GM19372 (cell line): ENCODE data around the gene NUP188.
"Not testable (repeated sequence)": the region's sequence is repeated elsewhere in the genome, so short reads cannot be mapped to it uniquely, and the experiment has no call there.

Source experiments
- ATAC-seq: cut with Tn5 transposase; IDR thresholded peaks from one replicate; pipeline ENCODE4 v1.9.1; 2021; ENCODE audit warnings: mild to moderate bottlenecking, low read depth, moderate library complexity; ENCODE audit not compliant: unreplicated experiment

Gene NUP188

DNA sequence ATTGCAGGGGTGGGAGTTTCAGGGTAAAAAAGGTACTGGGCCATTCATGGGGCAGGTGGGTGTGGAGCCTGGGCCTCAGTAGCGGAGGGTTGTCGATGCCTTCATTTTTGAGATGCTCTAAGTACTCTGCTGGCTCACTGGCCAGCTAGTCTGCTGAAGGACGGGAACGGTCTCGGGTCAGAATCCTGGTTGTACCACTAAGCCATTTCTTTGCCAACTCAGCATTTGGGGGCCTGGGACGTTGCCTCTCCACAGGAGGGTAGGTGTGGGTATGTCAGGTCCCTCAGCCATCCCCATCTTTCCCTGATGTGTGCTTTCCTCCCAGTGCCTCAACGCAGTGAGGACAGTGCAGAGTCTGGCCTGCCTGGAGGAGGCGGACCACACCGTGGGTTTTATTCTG lies 55.5 kb downstream of the NUP188 start:
- no peak for ATAC-seq

DNA sequence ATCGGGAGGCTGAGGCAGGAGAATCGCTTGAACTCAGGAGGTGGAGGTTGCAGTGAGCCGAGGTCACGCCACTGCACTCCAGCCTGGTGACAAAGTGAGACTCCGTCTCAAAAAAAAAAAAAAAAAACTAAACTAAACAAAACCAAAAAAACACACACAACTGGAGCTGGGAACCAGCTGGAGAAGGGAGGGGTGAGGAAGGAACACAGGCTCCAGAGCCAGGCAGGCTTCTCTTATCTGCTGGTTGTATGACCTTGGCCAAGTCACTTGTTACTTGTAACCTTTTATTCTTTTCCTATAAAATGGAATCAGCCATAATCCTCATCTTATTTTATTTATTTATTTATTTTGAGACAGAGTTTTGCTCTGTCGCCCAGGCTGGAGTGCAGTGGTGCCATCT lies 56.7 kb downstream of the NUP188 start:
- not testable (repeated sequence) for ATAC-seq

DNA sequence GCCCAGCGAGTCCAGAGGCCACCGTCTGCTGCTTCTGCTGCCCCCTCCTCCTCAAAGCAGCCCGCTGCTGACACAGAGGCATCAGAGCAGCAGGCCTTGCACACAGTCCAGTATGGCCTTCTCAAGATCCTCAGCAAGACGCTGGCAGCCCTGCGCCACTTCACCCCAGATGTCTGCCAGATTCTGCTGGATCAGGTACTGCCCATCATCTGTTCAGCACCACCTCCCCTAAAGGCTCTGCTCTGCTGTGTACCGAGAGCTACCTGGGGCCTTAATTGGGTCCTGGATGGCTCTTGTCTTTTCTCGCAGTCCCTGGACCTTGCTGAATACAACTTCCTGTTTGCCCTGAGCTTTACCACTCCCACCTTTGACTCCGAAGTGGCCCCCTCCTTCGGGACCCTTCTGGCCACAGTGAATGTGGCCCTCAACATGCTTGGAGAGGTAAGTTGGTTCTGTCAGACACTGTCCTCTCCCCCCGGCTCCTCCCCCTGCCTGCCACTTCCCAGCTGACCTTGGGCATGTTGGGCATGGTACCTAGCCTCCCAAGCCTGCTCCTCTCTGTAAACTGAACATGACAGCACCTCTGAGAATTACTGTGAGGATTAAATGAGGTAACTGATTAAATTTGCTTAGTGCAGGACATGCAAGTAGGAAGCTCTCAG lies 58.0 kb downstream of the NUP188 start:
- no peak for ATAC-seq

DNA sequence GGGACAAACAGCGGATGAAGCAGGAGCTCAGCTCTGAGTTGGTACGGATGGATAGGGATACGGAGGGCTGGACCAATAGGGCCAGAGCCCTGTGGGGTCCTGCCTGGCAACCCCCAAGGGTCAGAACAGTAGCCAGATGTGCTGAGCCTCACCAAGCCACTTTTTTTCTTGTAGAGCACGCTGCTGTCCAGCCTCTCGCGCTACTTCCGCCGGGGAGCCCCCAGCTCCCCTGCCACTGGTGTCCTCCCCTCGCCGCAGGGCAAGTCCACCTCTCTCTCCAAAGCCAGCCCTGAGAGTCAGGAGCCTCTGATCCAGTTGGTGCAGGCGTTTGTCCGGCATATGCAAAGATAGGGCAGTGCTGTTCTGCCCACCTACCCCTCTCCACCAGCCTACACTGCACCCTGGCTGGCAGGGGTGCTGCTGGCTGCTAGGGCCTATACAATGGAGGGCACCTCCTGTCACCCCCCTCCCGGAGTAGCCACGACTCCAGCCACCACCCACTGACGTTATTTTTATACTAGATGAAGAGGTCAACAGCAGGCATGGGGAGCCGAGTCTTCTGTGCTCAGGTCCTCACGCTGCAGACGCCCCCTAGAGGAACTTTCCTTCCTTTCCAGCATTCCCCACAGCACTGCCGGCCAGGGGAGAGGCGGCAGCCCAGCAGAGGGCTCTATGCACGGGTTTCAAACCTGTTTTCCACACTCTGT lies 59.0 kb downstream of the NUP188 start:
- ATAC-seq, result no peak

DNA sequence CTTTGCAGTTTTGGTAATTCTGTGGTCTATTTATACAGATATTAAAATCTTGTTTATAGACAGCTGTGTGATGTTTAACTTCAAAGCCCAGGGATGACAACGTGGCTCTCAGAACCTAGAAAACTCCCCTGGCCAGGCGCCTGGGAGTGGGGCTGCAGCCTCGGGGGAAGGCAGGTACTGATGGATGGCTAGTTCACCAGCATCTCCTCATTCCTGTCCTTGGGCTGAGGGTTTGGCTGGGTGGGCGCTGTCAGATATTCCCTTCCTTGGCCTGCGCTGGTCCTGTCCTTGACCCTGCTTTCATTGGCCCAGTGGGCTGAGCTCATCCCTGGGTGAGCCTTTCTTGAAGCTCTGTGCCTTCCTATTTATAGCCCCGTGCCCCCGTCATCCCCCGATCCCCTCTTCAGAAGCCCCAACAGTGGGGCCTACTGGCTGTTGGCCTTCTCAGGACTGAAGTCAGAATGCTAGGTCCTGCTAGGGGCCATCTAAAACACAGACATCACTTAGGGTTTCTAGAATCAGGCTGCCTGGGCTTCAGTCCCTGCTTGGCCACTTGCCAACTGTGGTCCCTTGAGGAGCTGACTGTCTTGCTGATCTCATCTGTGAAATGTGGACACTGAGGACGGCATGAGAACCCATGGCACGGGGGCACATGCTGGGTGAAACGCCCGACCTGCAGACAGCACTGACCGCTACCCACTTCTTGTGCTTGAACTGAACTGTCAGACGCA lies 59.7 kb downstream of the NUP188 start:
- ATAC-seq, result no peak

DNA sequence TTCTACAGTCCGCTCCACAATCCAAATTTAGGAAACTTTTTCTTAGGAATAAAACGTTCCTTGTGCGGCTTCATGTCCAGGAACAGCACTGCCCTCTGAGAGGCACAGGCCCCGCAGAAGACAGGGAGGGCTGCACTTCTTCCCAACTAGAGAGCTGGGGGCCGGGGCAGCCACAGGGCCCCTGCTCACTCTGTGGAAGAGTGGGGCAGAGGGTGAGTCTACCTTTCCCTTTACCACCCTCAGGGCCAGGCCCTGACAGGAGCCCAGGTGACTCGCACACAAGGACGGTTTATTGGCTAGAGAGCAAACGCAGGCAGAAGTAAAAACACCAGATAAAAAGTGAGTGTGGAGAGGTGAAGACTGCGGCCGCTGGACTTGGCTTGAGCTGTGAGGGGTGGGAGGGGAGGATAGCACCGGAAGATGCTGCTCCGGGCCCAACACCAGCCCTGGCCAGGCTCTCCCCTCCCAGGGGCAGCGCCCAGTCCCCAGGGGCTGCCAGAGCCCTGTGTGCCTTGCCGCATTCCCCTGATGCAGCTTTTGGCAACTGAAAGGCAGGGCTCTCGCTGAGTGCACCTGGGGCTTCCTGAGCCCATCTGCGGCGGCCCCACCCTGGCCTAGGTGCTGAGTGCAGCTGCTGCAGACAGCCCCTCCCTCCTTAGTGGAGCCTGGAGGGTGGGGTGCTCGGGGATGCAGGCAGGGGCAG lies 60.4 kb downstream of the NUP188 start:
- no peak for ATAC-seq

DNA sequence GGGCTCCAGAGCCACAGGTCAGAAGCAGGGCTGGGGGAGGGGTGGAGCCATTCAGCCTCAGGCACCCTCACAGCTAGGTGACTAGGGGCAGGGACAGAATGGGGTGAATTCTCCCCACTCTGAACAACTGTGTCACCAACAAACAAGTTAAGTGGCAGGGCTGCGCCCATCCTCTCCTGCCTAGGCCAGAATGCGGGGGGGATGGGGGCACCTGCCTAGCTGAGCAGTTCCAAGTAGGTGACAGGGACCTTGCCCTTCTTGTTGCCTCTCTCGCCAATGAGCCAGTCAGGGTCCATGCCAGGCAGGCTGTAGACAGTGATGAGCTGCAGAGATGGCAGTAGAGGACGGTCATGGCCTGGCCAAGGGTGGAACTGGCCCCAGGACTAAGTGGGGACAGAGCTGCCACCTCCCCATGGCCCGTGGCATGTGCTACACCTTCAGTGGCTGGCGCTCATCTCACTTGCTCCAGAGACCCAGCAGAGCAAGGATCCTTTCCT lies 61.0 kb downstream of the NUP188 start:
- ATAC-seq, result no peak

DNA sequence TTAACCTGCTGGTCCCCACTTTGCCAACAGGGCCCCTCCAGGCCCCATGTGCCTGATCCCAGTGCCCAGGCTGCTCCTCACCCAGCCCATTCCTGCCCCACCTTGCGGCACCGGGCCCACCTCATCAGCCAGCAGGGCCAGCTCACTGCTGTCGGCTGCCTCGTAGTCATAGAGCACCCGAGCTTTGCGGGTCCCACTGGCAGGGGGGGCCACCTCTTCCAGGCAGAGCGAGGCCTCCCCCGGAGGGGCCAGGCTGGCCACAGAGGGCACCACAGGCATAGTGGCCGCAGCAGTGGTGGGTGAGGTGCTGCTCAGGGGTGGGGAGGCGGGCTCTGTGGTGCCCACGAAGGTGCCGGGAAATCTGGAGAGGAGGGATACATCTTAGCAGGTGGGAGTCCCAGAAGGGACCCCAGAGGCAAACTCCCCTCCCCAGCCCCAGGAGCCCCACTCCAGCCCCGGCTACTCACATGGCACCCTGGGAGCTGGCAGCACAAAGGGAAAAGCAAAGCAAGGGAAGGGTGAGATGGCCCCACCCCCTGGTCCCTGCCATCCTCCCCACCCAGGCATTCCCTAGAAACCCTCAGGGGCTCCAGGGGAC lies 61.6 kb downstream of the NUP188 start:
- ATAC-seq, result no peak

DNA sequence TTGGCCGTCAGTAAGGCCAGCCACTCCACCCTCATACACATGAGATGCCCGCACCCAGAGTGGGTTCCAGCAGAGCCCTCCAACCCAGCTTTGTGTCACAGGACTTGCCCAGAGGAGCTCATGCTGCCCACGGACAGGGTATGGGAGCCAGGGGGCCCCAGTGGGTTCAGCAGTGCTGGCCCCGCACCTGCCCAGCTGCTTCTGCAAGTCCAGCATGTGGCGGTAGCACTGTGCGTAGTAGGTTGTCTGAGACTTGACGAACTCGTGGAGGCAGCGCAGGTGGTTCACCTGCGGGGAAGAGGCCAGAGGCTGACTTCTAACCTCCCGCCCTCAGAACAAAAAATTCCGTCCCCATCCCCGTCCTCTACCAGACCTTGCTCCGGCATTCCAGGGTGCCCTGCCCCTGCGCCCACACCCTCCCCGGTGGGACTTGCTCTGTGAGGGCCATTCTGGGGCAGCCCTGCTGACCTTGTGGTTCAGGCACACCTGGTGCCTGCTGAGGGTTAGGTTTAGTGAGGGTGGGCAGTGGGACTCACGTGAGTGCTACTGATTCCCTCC lies 62.2 kb downstream of the NUP188 start:
- no peak for ATAC-seq

DNA sequence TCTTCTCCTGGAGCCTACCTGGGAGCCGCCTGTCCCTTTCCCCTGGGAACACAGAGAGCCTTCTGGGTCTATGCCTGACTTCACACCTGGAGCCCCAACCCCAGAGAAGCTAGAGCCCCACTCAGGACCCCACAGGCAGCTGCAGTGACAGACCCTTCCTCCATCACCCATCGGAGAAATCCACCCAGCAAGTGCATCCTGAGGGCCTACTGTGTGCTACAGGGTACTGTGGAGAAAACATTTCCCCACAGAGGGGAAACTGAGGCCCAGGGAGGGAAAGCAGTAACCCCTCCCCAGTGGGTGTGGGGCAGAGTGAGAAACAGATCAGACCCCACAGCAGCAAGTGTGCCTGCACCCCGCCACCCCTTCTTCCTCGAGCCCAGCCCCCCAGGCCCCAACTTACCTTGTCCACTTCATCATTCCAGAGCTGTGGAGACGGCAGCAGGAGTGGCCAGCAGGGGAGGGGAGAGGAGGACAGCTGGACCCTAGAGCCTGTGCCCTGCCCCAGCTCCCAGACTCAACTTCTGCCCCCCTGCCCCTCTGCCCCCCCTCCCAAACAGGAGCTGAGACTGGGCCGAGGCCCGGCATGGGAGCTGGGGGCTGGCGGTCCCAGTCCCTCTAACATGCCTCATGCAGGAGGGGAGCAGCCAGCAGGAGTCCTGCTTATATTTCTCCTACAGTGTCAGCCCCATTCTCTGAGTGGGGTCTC lies 62.9 kb downstream of the NUP188 start:
- ATAC-seq, result no peak

DNA sequence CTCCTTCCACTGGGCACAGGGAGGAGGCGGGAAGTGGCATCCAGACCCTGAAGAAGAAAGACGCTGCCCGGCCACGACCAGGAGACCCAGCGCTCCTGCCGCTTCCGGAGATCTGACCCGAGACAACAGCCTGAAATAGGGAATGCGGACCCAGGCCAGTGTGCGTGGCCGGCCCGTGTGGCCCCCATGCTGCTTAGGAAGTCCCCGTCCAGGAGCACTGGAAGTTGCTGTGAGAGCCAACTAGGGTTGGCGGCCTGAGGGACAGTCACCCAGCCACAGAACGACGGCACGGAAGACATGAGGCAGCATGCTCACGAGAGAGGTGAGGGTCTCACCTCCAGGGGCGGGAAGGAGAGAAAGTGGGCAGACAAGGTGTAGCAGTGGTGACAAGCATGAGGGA lies 63.7 kb downstream of the NUP188 start:
- ATAC-seq, result no peak

DNA sequence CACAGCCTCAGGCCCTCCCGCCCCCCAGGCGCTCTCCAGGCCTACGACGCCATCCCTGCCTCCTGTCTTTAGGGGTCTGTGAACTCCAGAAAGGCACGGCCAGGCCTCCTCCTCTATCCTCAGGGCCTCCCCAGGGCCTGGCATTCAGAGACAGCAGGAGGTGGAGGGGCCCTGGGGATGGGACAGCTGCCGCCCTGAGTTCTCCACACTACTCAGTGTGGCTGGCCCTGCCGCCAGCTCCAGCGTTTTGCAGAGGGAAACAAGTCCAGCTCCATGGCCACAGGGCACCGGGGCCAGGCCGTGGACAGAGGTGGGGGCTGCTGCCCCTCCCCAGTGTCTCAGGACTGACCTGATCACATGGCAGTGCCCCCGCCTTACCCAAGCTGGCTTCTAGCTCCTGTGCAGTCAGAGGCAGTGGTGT lies 64.3 kb downstream of the NUP188 start:
- ATAC-seq, result no peak

DNA sequence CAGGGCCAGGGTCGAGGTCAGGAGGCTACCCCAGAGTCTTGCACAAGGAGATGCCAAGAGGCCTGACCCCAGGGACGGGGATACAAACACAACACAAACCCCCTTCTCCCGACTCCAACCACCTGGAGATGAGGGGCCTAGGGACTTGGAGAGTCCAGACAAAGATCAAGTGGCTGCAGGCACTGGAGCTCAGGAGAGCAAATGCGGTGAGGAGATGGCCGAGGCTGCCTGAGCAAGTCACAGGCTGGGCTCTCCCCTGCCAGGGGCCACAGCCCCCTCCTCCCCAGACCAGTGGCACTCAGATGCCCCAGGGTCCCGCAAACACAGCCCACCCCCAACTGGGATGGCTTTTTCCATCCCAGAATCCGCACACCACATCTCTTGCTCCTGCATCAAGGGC lies 64.8 kb downstream of the NUP188 start:
- no peak for ATAC-seq

DNA sequence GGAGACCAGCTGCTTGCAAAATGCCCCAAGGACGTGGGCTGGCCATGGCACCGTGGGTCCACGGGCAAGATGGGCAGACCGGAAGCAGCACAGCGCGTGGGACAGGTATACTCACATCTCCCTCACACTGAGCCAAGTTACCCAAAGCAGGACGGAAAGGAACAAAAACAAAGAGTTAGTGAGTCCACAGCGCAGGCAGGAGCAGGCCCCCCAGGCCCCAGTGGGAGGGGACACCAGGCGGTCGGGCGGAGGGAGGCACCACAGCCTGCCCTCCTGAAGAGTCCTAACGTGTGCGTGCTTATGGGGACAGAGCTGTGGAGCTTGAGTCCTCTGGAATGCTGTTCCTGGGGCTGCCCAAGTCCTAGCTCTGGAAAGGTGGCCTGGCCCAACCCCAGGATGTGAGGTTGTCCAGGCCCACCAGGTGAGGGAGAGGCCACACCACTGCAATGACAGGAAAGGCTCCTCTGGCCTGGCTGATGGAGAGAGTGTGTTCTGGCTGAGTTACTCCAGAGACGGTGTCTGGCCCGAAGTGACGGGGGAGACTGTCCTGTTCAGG lies 65.5 kb downstream of the NUP188 start:
- ATAC-seq, result no peak

DNA sequence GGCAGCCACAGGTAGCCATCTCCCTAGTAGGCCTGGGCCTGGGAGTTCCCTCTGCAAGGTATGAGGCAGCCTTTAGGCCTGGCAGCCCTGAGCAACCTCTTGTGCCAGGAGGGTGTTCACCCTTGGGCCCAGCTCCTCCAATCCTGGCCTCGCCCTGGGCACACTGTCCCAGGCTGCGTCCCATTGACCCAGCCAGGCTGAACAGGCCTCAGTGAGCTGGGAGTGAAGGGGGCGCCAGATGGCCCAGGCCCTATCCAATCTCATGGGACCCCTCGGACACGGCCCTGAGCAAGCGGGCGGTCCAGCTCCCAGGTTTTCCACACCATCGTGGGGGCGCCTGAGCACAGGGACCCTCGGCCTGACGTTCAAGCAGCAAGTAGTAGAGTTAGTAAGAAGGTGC lies 66.2 kb downstream of the NUP188 start:
- ATAC-seq, result no peak

DNA sequence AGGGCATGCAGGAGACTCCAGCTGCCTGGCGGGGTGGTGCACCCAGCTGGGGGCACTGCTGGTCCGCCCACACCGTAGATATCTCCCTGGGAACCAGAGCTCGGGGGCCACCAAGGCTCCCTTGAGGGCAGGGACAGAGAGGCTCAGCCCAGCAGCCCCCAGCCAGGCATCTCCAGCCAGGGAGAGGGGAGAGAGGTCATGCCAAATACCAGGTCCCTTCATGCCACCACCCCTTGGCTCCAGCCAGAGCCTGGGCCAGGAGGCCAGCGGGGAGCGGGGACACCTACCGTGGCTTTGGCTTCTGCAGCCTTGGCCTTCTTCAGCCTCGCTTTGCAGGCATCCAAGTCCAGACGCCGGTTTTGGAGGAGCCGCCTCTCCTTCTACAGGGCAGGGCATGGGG lies 66.6 kb downstream of the NUP188 start:
- ATAC-seq, result no peak

DNA sequence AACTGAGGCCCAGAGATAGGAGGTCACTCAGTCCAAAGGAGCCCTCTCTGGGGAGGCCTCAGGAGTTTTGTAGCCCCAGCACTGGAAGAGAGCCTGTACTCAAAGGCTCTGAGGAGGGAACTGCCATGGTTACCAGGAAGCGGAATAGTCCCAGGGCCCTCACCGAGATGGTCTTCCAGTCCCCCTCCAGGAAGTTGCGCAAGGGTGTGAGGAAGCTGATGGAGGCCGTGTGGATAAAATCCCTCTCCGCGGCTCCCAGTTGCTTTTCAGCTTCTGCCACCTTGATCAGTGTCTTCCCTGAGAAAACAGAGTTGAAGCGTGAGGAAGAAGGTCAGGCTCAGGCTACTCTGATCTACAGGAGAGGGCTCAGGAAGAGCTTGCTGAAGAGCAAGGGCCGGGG lies 67.1 kb downstream of the NUP188 start:
- no peak for ATAC-seq

DNA sequence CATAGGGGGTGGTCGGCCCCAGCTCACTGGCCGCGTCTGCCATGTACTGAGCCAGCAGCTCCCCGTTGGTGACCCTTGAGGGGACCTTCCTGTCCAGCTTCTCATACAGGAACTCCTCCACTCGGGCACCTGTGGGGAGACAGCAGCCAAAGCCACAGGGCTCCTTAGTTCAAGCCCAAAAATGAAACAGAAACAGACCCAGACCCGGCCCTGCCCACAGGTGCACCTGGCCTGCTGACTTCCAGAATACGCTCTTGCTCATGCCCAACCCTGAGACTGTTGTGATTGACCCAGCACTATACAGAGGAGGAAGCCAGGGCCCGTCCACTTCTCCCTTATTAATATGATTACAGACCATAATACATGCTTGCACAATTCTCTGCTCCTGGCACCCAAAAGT lies 73.6 kb downstream of the NUP188 start:
- no peak for ATAC-seq

DNA sequence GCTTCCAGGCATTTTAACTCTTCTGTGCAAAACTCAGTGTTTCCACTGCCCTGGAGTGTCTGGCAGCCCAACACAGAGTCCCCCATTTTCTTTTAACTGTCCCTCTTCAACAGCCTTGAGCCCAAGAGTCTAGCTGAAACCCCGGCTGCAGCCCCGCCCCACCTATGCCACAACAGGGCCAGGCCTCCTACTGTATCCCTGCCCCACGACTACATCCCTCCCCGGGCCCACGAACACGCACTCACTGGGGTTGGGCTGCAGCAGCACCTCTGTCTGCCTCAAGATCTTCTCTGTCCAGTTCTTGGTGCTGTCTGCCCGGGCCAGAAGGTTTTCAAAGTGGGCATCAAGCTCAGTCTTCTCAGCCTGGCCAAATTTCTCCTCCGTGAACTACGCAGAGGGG lies 74.5 kb downstream of the NUP188 start:
- ATAC-seq, result no peak
